ENCODE results near the gene GSTA3.

Gene GSTA3

DNA sequence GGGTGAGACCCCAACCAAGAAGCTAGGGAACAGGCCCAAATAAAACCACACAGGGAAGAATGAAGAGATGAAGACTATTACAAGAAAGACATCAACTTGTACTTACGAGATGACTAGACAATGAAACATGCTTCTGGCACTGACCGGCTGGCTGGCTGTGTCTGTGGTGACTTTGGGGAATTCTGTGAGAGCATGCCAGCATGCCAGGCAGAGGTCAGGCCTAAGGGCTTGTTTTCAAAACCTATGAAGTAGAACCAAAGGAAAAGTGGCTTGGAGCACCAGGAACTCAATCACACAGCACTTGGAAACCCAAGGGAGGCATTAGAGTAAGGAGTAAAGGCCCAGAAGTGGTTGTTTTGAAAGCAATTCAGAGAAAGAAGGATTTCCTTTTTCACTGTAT, 28.4 kb upstream of the GSTA3 start:
- Histone ChIP-seq H4K20me1 (ENCODE audit: insufficient read depth, low read length) (no peaks in the 10 kb centered on the region), H3K79me2 (ENCODE audit: low read length) (no peaks in the 10 kb centered on the region), H3K9me2 (replicated peaks; ENCODE audit: insufficient read depth, low read length) (no peaks in the 10 kb centered on the region), H3K4me1 (ENCODE audit: low read length) (no peaks in the 10 kb centered on the region), H2AFZ (ENCODE audit: low read length) (no peak overlapping the region), H3K36me3 (replicated peaks; ENCODE audit: insufficient read depth, low read length) (no peaks in the 10 kb centered on the region), H3F3A (ENCODE audit: insufficient read depth, low read length) (no peaks in the 10 kb centered on the region), H3K27ac (ENCODE audit: low read length) (no peak overlapping the region), H3K27me3 (replicated peaks; ENCODE audit: insufficient read depth, low read length) (no peaks in the 10 kb centered on the region), H3K4me3 (ENCODE audit: low read length) (no peak overlapping the region), H3K9me3 (replicated peaks; ENCODE audit: insufficient read depth, low read length) (no peaks in the 10 kb centered on the region), H3K4me2 (ENCODE audit: low read depth, low read length) (no peak overlapping the region), H3K9ac (ENCODE audit: low read length) (no peak overlapping the region)
- TF ChIP-seq EZH2phosphoT487 (IDR thresholded peaks at IDR 0.05; ENCODE audit: low read length) (no peak), EZH2 (optimal IDR thresholded peaks at IDR 0.05; ENCODE audit: low read depth, low read length) (no peak)
- TF ChIP-seq, protein P1, sequence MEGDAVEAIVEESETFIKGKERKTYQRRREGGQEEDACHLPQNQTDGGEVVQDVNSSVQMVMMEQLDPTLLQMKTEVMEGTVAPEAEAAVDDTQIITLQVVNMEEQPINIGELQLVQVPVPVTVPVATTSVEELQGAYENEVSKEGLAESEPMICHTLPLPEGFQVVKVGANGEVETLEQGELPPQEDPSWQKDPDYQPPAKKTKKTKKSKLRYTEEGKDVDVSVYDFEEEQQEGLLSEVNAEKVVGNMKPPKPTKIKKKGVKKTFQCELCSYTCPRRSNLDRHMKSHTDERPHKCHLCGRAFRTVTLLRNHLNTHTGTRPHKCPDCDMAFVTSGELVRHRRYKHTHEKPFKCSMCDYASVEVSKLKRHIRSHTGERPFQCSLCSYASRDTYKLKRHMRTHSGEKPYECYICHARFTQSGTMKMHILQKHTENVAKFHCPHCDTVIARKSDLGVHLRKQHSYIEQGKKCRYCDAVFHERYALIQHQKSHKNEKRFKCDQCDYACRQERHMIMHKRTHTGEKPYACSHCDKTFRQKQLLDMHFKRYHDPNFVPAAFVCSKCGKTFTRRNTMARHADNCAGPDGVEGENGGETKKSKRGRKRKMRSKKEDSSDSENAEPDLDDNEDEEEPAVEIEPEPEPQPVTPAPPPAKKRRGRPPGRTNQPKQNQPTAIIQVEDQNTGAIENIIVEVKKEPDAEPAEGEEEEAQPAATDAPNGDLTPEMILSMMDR (IDR thresholded peaks at IDR 0.05; ENCODE audit: low read length): no peak
- no peak for DNase-seq

DNA sequence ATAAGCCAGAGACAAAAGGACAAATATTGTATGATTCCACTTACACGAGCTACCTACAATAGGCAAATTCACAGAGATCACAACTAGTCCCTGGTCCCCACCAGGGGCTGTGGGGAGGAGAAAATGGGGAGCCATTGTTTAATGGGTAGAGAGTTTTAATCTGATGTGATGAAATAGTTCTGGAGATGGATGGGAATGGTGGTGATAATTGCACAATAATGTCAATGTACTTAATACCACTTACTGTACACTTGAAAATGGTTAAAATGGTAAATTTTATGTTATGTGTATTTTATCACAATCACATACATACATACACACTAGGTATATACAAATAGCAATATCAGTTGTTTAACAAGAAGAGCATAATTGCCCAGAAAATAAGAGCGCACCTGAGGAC, 24.3 kb upstream of the GSTA3 start:
- no peaks in the 10 kb centered on the region for H3K9me3 ChIP-seq (replicated peaks; ENCODE audit: insufficient read depth, low read length)
- H3K27me3 ChIP-seq (replicated peaks; ENCODE audit: insufficient read depth, low read length): no peaks in the 10 kb centered on the region
- no peaks in the 10 kb centered on the region for H3F3A ChIP-seq (ENCODE audit: insufficient read depth, low read length)
- no peak overlapping the region for H3K27ac ChIP-seq (ENCODE audit: low read length)
- no peaks in the 10 kb centered on the region for H3K9me2 ChIP-seq (replicated peaks; ENCODE audit: insufficient read depth, low read length)
- no peak overlapping the region for H2AFZ ChIP-seq (ENCODE audit: low read length)
- no peaks in the 10 kb centered on the region for H3K79me2 ChIP-seq (ENCODE audit: low read length)
- no peaks in the 10 kb centered on the region for H3K36me3 ChIP-seq (replicated peaks; ENCODE audit: insufficient read depth, low read length)
- no peak overlapping the region for H3K4me3 ChIP-seq (ENCODE audit: low read length)
- no peaks in the 10 kb centered on the region for H3K4me1 ChIP-seq (ENCODE audit: low read length)
- no peak overlapping the region for H3K4me2 ChIP-seq (ENCODE audit: low read depth, low read length)
- TF ChIP-seq, protein P1 (IDR thresholded peaks at IDR 0.05; ENCODE audit: low read length): no peak
- TF ChIP-seq EZH2phosphoT487 (IDR thresholded peaks at IDR 0.05; ENCODE audit: low read length): no peak
- TF ChIP-seq EZH2 (optimal IDR thresholded peaks at IDR 0.05; ENCODE audit: low read depth, low read length): no peak
- DNase-seq: no peak
- H3K9ac ChIP-seq (ENCODE audit: low read length): no peak overlapping the region
- H4K20me1 ChIP-seq (ENCODE audit: insufficient read depth, low read length): no peaks in the 10 kb centered on the region

DNA sequence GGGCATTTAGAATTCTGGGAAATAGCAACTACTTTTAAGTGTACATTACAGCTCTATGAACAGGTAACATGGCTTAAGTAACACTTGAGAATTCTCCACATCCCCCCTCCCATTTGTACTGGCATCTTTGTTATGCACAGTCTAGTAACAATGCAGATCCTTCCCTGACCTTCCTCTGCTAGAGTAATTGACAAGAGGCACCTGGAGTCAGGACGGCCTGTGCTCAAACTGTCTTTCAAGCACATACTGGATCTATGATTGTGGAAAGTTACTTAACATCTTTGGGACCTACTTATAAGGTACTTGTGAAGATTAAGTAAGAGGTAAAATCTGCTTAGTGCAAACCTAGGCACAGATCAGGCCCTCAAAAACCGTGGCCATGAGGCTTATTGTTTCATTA, 21.9 kb upstream of the GSTA3 start:
- H3K4me1 ChIP-seq (ENCODE audit: low read length): no peaks in the 10 kb centered on the region
- TF ChIP-seq EZH2 (optimal IDR thresholded peaks at IDR 0.05; ENCODE audit: low read depth, low read length) (no peak), EZH2phosphoT487 (IDR thresholded peaks at IDR 0.05; ENCODE audit: low read length) (no peak)
- TF ChIP-seq, protein P1 (IDR thresholded peaks at IDR 0.05; ENCODE audit: low read length): no peak
- H3K9me3 ChIP-seq (replicated peaks; ENCODE audit: insufficient read depth, low read length): no peaks in the 10 kb centered on the region
- no peaks in the 10 kb centered on the region for H3F3A ChIP-seq (ENCODE audit: insufficient read depth, low read length)
- H3K27me3 ChIP-seq (replicated peaks; ENCODE audit: insufficient read depth, low read length): no peaks in the 10 kb centered on the region
- H3K27ac ChIP-seq (ENCODE audit: low read length): no peak overlapping the region
- no peak for DNase-seq
- no peaks in the 10 kb centered on the region for H4K20me1 ChIP-seq (ENCODE audit: insufficient read depth, low read length)
- H3K4me3 ChIP-seq (ENCODE audit: low read length): no peak overlapping the region
- H3K36me3 ChIP-seq (replicated peaks; ENCODE audit: insufficient read depth, low read length): no peaks in the 10 kb centered on the region
- no peaks in the 10 kb centered on the region for H3K79me2 ChIP-seq (ENCODE audit: low read length)
- H2AFZ ChIP-seq (ENCODE audit: low read length): no peak overlapping the region
- H3K4me2 ChIP-seq (ENCODE audit: low read depth, low read length): no peak overlapping the region
- no peak overlapping the region for H3K9ac ChIP-seq (ENCODE audit: low read length)
- no peaks in the 10 kb centered on the region for H3K9me2 ChIP-seq (replicated peaks; ENCODE audit: insufficient read depth, low read length)

All from MM.1S (cell line).